Ectodermal cell (in vitro differentiated cells): ENCODE measurements around the gene ADCY7.

ENCODE experiments used
- H3K27ac ChIP-seq: 2 replicates; pipeline ENCODE4 v1.7.0; 2013; ENCODE audit warnings: mild to moderate bottlenecking, low read depth, low read length; ENCODE audit not compliant: insufficient read depth, poor library complexity, severe bottlenecking
- H3K27me3 ChIP-seq: 2 replicates; pipeline ENCODE4 v1.7.0; 2013; ENCODE audit warnings: mild to moderate bottlenecking, low read length; ENCODE audit not compliant: insufficient read depth, control insufficient read depth, poor library complexity, severe bottlenecking
- H3K36me3 ChIP-seq: one replicate; pipeline ENCODE4 v1.7.0; 2013; ENCODE audit warnings: low read length; ENCODE audit not compliant: control insufficient read depth, insufficient read depth
- H3K4me1 ChIP-seq: one replicate; pipeline ENCODE4 v1.7.0; 2013; ENCODE audit warnings: low read length; ENCODE audit not compliant: control insufficient read depth, insufficient read depth
- H3K4me3 ChIP-seq: 2 replicates; pipeline ENCODE4 v1.7.0; 2013; ENCODE audit warnings: low read depth, low read length, control low read depth; ENCODE audit not compliant: insufficient read depth
- H3K9me3 ChIP-seq: 2 replicates; pipeline ENCODE4 v1.7.0; 2013; ENCODE audit warnings: mild to moderate bottlenecking, low read length, moderate library complexity; ENCODE audit not compliant: control insufficient read depth
- WGBS, 2 experiments: methylation state at CpG; one replicate each; pipeline ENCODE4 v1.1.7; 2013; ENCODE audit warnings: missing lambda C conversion rate in 2 of 2; 5-methylcytosine and 5-hydroxymethylcytosine counted together

ADCY7 gene

DNA sequence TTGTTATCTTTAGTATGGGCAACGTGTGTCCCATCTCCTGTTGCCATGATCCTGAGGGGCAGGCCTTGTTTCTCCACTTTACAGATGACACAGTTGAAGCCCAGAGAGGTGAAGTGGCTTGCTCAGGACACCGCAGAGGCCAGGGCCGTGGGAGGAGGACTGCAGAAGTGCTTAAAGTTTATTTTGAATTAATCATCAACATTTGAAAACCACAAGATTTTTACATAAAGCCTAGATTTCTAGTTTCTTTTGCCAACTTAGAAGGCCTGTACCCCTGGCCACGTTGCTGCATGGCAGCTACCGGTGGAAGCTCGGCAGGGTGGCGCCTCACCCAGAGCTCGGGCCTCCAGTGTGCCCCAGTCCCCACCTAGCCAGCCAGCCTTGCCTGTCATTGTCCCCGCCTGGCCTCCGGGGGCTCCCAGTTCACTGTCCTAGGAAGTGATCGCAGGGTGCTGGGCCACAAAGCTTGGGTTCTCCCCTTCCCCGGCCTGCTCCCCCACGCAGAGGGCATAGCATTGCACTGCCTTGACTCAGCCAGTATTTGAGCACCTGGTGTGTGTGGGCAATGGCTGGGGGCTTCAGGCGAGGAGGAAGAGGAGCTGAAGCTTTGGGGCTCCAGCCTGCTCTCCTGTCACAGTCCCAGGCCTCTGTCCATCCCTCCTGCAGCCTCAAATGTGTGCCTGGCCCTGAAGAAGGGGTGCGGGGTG is 14.8 kb upstream of the ADCY7 start:
- H3K9me3 ChIP-seq = no peaks in the 10 kb centered on the region
- H3K27ac ChIP-seq = no peak overlapping the region
- H3K4me3 ChIP-seq = no peak overlapping the region
- WGBS, 2 experiments = 90 to 93% methylated on average over 15 of the region's 15 CpGs
- H3K36me3 ChIP-seq = no peaks in the 10 kb centered on the region
- peaks cover 8% of the 10 kb centered on the region for H3K27me3 ChIP-seq
- H3K4me1 ChIP-seq = peaks cover 22% of the 10 kb centered on the region

- Histone ChIP-seq H3K9me3 (no peaks in the 10 kb centered on the region), H3K4me1 (peaks cover 22% of the 10 kb centered on the region), H3K36me3 (no peaks in the 10 kb centered on the region), H3K4me3 (no peak overlapping the region), H3K27me3 (peaks cover 2% of the 10 kb centered on the region), H3K27ac (no peak overlapping the region)
- 85 to 86% methylated on average over 9 of the region's 9 CpGs for WGBS, 2 experiments
Observed at GRCh38 chr16:50252082-50252611, 14.2 kb upstream of the ADCY7 start.

GRCh38 chr16:50252874-50253513 is 13.4 kb upstream of the ADCY7 start:
- no peaks in the 10 kb centered on the region for H3K9me3 ChIP-seq
- H3K27ac ChIP-seq = no peak overlapping the region
- WGBS, 2 experiments = 90 to 93% methylated on average over 11 of the region's 12 CpGs
- no peaks in the 10 kb centered on the region for H3K36me3 ChIP-seq
- peaks cover 22% of the 10 kb centered on the region for H3K4me1 ChIP-seq
- H3K27me3 ChIP-seq = no peaks in the 10 kb centered on the region
- H3K4me3 ChIP-seq = no peak overlapping the region

GRCh38 chr16:50253514-50253910 is 12.8 kb upstream of the ADCY7 start:
- WGBS, 2 experiments = 89% methylated on average over 8 of the region's 8 CpGs
- H3K27ac ChIP-seq = no peak overlapping the region
- H3K4me1 ChIP-seq = peaks cover 19% of the 10 kb centered on the region
- no peaks in the 10 kb centered on the region for H3K36me3 ChIP-seq
- no peaks in the 10 kb centered on the region for H3K27me3 ChIP-seq
- H3K4me3 ChIP-seq = no peak overlapping the region
- no peaks in the 10 kb centered on the region for H3K9me3 ChIP-seq

- H3K27me3 ChIP-seq = no peaks in the 10 kb centered on the region
- H3K36me3 ChIP-seq = no peaks in the 10 kb centered on the region
- H3K4me1 ChIP-seq = peaks cover 14% of the 10 kb centered on the region
- no peak overlapping the region for H3K27ac ChIP-seq
- WGBS, 2 experiments = 79 to 86% methylated on average over 7 of the region's 7 CpGs
- no peak overlapping the region for H3K4me3 ChIP-seq
- no peaks in the 10 kb centered on the region for H3K9me3 ChIP-seq
Observed at GRCh38 chr16:50254072-50254471, 12.3 kb upstream of the ADCY7 start.

- no peaks in the 10 kb centered on the region for H3K9me3 ChIP-seq
- H3K27me3 ChIP-seq = no peaks in the 10 kb centered on the region
- peaks cover 26% of the 10 kb centered on the region for H3K4me1 ChIP-seq
- H3K36me3 ChIP-seq = no peaks in the 10 kb centered on the region
- H3K27ac ChIP-seq = no peak overlapping the region
- 88 to 94% methylated on average over 2 of the region's 2 CpGs for WGBS, 2 experiments
- H3K4me3 ChIP-seq = no peak overlapping the region
Observed at GRCh38 chr16:50255538-50255937, 10.8 kb upstream of the ADCY7 start.

GRCh38 chr16:50256604-50257003 is 9.7 kb upstream of the ADCY7 start:
- 79 to 100% methylated on average over 1 of the region's 1 CpG for WGBS, 2 experiments

DNA sequence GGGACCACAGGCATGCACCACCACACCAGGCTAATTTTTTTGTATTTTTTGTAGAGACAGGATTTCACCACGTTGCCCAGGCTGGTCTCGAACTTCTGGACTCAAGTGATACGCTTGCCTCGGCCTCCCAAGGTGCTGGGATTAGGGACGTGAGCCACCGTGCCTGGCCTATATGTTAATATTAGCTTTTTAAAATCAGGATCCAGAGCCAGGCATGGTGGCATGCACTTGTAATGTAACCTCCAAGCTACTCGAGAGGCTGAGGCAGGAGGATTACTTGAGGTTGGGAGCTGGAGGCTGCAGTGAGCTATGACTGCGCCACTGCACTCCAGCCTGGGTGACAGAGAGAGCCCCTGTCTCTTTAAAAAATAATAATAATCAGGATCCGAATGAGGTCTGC is 8.5 kb upstream of the ADCY7 start:
- no peaks in the 10 kb centered on the region for H3K36me3 ChIP-seq
- H3K27me3 ChIP-seq = no peaks in the 10 kb centered on the region
- WGBS, 2 experiments = 93 to 95% methylated on average over 9 of the region's 9 CpGs
- peaks cover 19% of the 10 kb centered on the region for H3K4me1 ChIP-seq
- no peaks in the 10 kb centered on the region for H3K9me3 ChIP-seq
- no peak overlapping the region for H3K27ac ChIP-seq
- H3K4me3 ChIP-seq = no peak overlapping the region

More at GRCh38 chr16:50256604-50257003, 9.7 kb upstream of the ADCY7 start:
- Histone ChIP-seq H3K4me1 (peaks cover 24% of the 10 kb centered on the region), H3K9me3 (no peaks in the 10 kb centered on the region), H3K4me3 (no peak overlapping the region), H3K36me3 (no peaks in the 10 kb centered on the region), H3K27ac (no peak overlapping the region), H3K27me3 (no peaks in the 10 kb centered on the region)

- Histone ChIP-seq H3K4me1 (peaks cover 12% of the 10 kb centered on the region), H3K36me3 (no peaks in the 10 kb centered on the region), H3K27ac (peak overlapping the region; percentile 67), H3K9me3 (no peaks in the 10 kb centered on the region), H3K4me3 (no peak overlapping the region), H3K27me3 (no peaks in the 10 kb centered on the region)
- 60 to 64% methylated on average over 23 of the region's 23 CpGs for WGBS, 2 experiments
Observed at GRCh38 chr16:50259334-50260205, 6.8 kb upstream of the ADCY7 start.
